ENCODE results near the gene NLRX1.

The NLRX1 gene

DNA sequence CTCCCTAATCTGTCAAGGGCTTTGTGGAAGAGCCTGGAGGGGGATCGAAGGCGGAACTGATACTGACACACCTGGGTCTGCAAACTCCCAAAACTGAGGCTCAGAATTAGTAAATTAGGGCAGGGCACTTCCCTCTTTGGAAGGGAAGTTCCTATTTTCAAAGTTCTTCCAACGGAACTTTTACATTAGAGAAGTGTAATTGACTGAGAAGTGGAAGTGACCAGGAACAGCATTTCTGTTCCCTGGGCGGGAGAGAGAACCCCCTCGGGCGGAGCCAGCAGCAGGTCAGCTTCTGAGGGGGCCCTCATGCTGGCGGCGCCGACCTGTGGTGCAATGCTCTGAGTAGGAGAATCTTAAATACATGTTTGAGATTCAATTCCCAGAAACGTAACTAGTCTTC is 36.6 kb downstream of the NLRX1 start:
- Histone ChIP-seq H3K4me1 (peaks cover 0 to 23% (median 11%) of the 10 kb centered on the region in 4 donors), H3K4me3 (peak overlapping the region; percentile 98 to 99), H3K27ac (peak overlapping the region; percentile 96 to 98), H3K27me3 (no peaks in the 10 kb centered on the region), H3K9me3 (no peaks in the 10 kb centered on the region), H3K36me3 (no peaks in the 10 kb centered on the region)
- DNase-seq = peak; percentile 30 to 64
- intact Hi-C loops (cut with DNase I; ENCODE audit: low total_unique reads) = loop anchor here (5.0 to 10.0 kb wide), 2 partner anchors 80 to 122 kb away; no protein-coding TSS in a partner anchor
- TF ChIP-seq, protein P1, sequence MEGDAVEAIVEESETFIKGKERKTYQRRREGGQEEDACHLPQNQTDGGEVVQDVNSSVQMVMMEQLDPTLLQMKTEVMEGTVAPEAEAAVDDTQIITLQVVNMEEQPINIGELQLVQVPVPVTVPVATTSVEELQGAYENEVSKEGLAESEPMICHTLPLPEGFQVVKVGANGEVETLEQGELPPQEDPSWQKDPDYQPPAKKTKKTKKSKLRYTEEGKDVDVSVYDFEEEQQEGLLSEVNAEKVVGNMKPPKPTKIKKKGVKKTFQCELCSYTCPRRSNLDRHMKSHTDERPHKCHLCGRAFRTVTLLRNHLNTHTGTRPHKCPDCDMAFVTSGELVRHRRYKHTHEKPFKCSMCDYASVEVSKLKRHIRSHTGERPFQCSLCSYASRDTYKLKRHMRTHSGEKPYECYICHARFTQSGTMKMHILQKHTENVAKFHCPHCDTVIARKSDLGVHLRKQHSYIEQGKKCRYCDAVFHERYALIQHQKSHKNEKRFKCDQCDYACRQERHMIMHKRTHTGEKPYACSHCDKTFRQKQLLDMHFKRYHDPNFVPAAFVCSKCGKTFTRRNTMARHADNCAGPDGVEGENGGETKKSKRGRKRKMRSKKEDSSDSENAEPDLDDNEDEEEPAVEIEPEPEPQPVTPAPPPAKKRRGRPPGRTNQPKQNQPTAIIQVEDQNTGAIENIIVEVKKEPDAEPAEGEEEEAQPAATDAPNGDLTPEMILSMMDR (IDR thresholded peaks at IDR 0.05) = no peak

DNA sequence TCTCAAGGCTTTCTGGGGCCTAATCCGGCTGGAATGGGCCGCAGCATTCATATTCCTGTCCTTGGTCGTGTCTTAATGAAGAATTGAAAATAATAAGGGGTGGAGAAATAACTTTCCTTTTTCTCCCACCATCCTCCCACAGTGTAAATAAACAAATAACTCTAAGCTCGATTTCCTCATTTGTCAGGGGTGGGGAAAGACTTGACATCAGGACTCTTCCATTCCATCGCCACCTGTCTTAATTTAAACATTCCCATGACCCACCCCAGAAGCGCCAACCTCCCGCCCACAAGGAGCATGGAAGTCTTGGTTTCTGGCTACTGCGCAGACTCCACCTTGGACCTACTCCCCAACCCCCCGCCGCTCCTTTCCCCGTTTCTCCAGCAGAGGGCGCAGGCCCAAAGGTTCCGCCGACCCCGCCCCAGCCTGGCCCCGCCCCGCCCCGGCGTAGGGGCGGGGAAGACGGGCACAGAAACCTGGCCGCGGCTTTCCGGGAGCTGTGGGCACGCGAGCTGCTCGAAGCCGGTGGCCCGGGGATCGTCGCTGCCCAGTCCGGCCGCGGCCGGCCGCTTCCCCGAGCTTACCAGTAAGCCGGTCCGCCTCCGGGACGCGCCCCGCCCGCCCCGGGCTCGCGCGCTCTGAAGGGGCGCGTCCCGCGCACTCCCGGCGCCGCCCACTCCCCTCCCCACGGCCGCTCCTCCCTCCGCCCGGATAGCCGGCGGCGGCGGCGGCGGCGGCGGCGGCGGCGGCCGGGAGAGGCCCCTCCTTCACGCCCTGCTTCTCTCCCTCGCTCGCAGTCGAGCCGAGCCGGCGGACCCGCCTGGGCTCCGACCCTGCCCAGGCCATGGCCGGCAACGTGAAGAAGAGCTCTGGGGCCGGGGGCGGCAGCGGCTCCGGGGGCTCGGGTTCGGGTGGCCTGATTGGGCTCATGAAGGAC is 37.3 kb downstream of the NLRX1 start, which contains the start of gene CBL:
TSS of gene CBL (plus strand) at position 766 of the 937 bp plus-strand sequence. CDS start at position 845, 79 bp downstream.
- peak within 1 kb of the TSS; percentile 98 to 99 for H3K4me3 ChIP-seq
- no peaks in the 10 kb centered on the region for H3K9me3 ChIP-seq
- no peaks in the 10 kb centered on the region for H3K36me3 ChIP-seq
- TF ChIP-seq, protein P1 (IDR thresholded peaks at IDR 0.05) = peak; percentile 79 to 96
- no peaks in the 10 kb centered on the region for H3K27me3 ChIP-seq
- intact Hi-C loops (cut with DNase I; ENCODE audit: low total_unique reads) = loop anchor here (5.0 to 10.0 kb wide), 2 partner anchors 79 to 121 kb away; no protein-coding TSS in a partner anchor
- peak; percentile 94 to 96 for DNase-seq
- peak within 1 kb of the TSS; percentile 96 to 98 for H3K27ac ChIP-seq
- peaks cover 0 to 31% (median 11%) of the 10 kb centered on the region in 4 donors for H3K4me1 ChIP-seq

DNA sequence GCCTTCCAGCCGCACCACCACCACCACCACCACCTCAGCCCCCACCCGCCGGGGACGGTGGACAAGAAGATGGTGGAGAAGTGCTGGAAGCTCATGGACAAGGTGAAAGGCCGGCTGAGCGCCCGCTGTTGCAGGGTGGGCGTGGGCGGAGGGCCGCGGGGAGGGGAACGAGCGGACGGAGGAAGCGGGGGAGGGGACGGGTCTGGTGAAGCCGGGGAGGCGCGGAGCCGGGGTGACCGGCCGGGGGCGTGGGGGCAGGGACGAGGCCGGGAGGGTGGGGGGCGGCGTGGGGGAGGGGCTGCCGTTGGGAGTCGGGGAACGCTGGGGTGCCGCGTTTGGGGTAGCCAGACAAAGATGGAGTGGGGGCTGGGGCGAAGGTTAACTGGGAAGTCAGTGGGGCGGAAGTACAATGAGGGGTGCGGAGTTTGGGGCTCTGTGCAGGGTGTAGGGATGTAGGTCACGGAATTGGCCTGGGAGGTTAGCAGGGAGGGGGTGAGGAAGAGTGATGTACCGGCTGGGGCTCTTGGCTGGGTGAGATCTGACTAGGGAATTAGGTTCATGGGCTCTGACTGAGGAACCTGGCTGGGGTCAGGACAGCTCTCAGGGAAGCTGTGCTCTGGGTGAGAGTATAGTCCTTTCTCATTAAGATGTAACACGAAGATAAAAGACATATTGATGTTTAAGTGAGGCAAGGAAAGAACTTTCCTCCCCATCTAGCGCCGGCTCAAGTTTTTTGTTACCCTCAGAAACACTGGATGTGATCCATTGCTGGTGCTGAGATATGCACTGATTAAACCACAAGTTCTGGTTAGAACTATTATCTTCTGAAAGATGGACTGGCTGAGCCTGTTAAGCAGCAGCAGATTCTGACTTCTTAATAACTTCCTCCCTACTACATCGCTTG is 38.2 kb downstream of the NLRX1 start:
- TF ChIP-seq, protein P1 (IDR thresholded peaks at IDR 0.05) = no peak
- Histone ChIP-seq H3K9me3 (no peaks in the 10 kb centered on the region), H3K27me3 (no peaks in the 10 kb centered on the region), H3K4me1 (peaks cover 0 to 36% (median 12%) of the 10 kb centered on the region in 4 donors), H3K27ac (peak overlapping the region; percentile 96 to 98), H3K36me3 (no peaks in the 10 kb centered on the region), H3K4me3 (peak overlapping the region; percentile 98 to 99)
- peak in 1 of 2 donors; percentile 35 for DNase-seq
- intact Hi-C loops (cut with DNase I; ENCODE audit: low total_unique reads) = loop anchor here (5.0 to 10.0 kb wide), 2 partner anchors 78 to 121 kb away; no protein-coding TSS in a partner anchor

DNA sequence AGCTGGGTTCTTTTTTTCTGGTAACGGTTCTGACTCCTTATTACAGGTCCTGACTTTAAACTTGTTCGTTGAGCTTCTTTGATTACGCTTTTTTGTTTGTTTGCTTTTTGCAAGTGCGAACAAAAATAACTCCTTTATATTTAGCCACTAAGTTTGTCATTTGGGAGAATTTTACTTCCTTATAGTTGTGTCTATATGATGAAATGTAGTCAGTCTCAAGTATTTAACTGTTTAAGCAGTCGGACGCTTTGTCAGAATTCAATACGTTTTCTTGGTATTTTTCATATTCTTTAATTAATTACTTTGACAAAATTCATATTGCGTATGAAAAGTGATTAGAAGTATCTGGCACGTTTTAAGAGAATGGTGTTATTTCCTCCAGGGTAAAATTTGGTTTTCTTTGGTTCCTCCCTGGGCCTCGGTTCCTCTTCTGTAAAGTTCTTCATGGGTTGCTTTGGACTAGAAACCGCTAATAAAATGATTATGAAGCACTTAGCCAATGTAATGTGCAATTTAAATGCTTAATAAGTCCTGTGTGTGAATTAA is 39.0 kb downstream of the NLRX1 start:
- Histone ChIP-seq H3K36me3 (no peaks in the 10 kb centered on the region), H3K9me3 (no peaks in the 10 kb centered on the region), H3K27me3 (no peaks in the 10 kb centered on the region), H3K4me1 (peaks cover 0 to 36% (median 13%) of the 10 kb centered on the region in 4 donors), H3K4me3 (peak overlapping the region; percentile 98 to 99), H3K27ac (peak overlapping the region; percentile 96 to 98)
- TF ChIP-seq, protein P1 (IDR thresholded peaks at IDR 0.05) = no peak
- intact Hi-C loops (cut with DNase I; ENCODE audit: low total_unique reads) = loop anchor here (5.0 to 10.0 kb wide), 2 partner anchors 77 to 120 kb away; no protein-coding TSS in a partner anchor
- DNase-seq = no peak

DNA sequence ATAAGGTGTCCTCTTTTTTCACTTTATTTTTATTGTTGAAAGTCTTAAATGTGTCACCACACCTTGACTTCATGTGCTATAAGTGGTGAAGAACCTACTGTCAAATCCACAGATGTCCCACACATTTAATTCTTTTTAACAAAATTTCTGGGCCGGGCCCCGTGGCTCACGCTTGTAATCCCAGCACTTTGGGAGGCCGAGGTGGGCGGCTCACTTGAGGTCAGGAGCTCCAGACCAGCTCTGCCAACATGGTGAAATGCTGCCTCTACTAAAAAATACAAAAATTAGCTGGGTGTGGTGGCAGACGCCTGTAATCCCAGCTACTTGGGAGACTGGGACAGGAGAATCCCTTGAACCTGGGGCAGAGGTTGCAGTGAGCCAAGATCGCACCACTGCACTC is 40.7 kb downstream of the NLRX1 start:
- H3K27ac ChIP-seq = no peak overlapping the region
- H3K27me3 ChIP-seq = no peaks in the 10 kb centered on the region
- H3K36me3 ChIP-seq = no peaks in the 10 kb centered on the region
- no peak overlapping the region for H3K4me3 ChIP-seq
- TF ChIP-seq, protein P1 (IDR thresholded peaks at IDR 0.05) = no peak
- intact Hi-C loops (cut with DNase I; ENCODE audit: low total_unique reads) = loop anchor here (5.0 to 10.0 kb wide), 2 partner anchors 76 to 118 kb away; no protein-coding TSS in a partner anchor
- H3K9me3 ChIP-seq = no peaks in the 10 kb centered on the region
- DNase-seq = no peak
- H3K4me1 ChIP-seq = peaks cover 0 to 36% (median 13%) of the 10 kb centered on the region in 4 donors
